ENCODE measurements around the gene FAM217B. TPM values are rescaled to one million over a fixed set of nuclear protein-coding genes. Genes with fewer than 3 reads are reported as not detected.
A peak's percentile ranks its signal among the peaks of the same experiment; 100 is the strongest.

The FAM217B gene
- total and polyA plus RNA-seq, 3 donors from 2014 or later, result 11.6 to 22.3 (median 18.6) TPM

- no peak for DNase-seq
- Histone ChIP-seq H3K4me3 (no peak overlapping the region), H3K36me3 (ENCODE audit: low read depth, missing control alignments) (no peaks in the 10 kb centered on the region), H3K9me3 (no peaks in the 10 kb centered on the region), H3K27me3 (no peaks in the 10 kb centered on the region), H3K4me1 (peaks cover 15% of the 10 kb centered on the region), H3K27ac (no peak overlapping the region)
- intact Hi-C loops (cut with DNase I; ENCODE audit: low total_unique reads), result no loop called here
- WGBS, 2 donors, result 82 to 86% methylated on average over 4 of the region's 4 CpGs
- TF ChIP-seq CTCF (IDR thresholded peaks at IDR 0.05) (no peak), POLR2A (IDR thresholded peaks at IDR 0.05) (no peak)
Measured at GRCh38 chr20:59936409-59936808, 3.8 kb upstream of the FAM217B start.

GRCh38 chr20:59937150-59937549 is 3.0 kb upstream of the FAM217B start:
- no peaks in the 10 kb centered on the region for H3K27me3 ChIP-seq
- no peak for DNase-seq
- no peak overlapping the region for H3K4me3 ChIP-seq
- no peaks in the 10 kb centered on the region for H3K9me3 ChIP-seq
- no peaks in the 10 kb centered on the region for H3K36me3 ChIP-seq (ENCODE audit: low read depth, missing control alignments)
- no peak for TF ChIP-seq CTCF (IDR thresholded peaks at IDR 0.05)
- no peak for TF ChIP-seq POLR2A (IDR thresholded peaks at IDR 0.05)
- 86 to 88% methylated on average over 3 of the region's 3 CpGs for whole genome bisulfite sequencing, 2 donors
- no peak overlapping the region for H3K27ac ChIP-seq
- intact Hi-C loops (cut with DNase I; ENCODE audit: low total_unique reads), result no loop called here
- H3K4me1 ChIP-seq, result peaks cover 20% of the 10 kb centered on the region

- H3K27me3 ChIP-seq, result no peaks in the 10 kb centered on the region
- H3K4me3 ChIP-seq, result no peak overlapping the region
- intact Hi-C loops (cut with DNase I; ENCODE audit: low total_unique reads), result no loop called here
- no peak for DNase-seq
- 75 to 77% methylated on average over 4 of the region's 4 CpGs for WGBS, 2 donors
- no peak for TF ChIP-seq POLR2A (IDR thresholded peaks at IDR 0.05)
- no peak for TF ChIP-seq CTCF (IDR thresholded peaks at IDR 0.05)
- H3K27ac ChIP-seq, result no peak overlapping the region
- H3K36me3 ChIP-seq (ENCODE audit: low read depth, missing control alignments), result no peaks in the 10 kb centered on the region
- H3K4me1 ChIP-seq, result peaks cover 20% of the 10 kb centered on the region
- no peaks in the 10 kb centered on the region for H3K9me3 ChIP-seq
Measured at GRCh38 chr20:59938221-59938620, 2.0 kb upstream of the FAM217B start.

- Histone ChIP-seq H3K27me3 (no peaks in the 10 kb centered on the region), H3K36me3 (ENCODE audit: low read depth, missing control alignments) (no peaks in the 10 kb centered on the region), H3K4me3 (peak overlapping the region in 1 of 2 donors; percentile 70), H3K4me1 (peaks cover 20% of the 10 kb centered on the region), H3K9me3 (no peaks in the 10 kb centered on the region), H3K27ac (peak overlapping the region in 1 of 2 donors; percentile 87)
- intact Hi-C loops (cut with DNase I; ENCODE audit: low total_unique reads), result no loop called here
- no peak for DNase-seq
- TF ChIP-seq POLR2A (IDR thresholded peaks at IDR 0.05), result no peak
- no peak for TF ChIP-seq CTCF (IDR thresholded peaks at IDR 0.05)
- WGBS, 2 donors, result 49 to 56% methylated on average over 7 of the region's 7 CpGs
Measured at GRCh38 chr20:59938696-59939051, 1.5 kb upstream of the FAM217B start.

GRCh38 chr20:59939052-59939878 is 924 bp upstream of the FAM217B start:
- no peaks in the 10 kb centered on the region for H3K27me3 ChIP-seq
- TF ChIP-seq CTCF (IDR thresholded peaks at IDR 0.05) (no peak), POLR2A (IDR thresholded peaks at IDR 0.05) (no peak)
- H3K27ac ChIP-seq, result peak overlapping the region; percentile 84 to 87
- DNase-seq, result peak; percentile 23
- H3K36me3 ChIP-seq (ENCODE audit: low read depth, missing control alignments), result no peaks in the 10 kb centered on the region
- no peaks in the 10 kb centered on the region for H3K9me3 ChIP-seq
- 62 to 63% methylated on average over 44 to 61 of the region's 104 CpGs for WGBS, 2 donors
- intact Hi-C loops (cut with DNase I; ENCODE audit: low total_unique reads), result no loop called here
- peaks cover 20% of the 10 kb centered on the region for H3K4me1 ChIP-seq
- H3K4me3 ChIP-seq, result peak overlapping the region; percentile 51 to 70
